Trophoblast cell (in vitro differentiated cells and primary cell): ENCODE results near the gene TACR1.
A peak's percentile ranks its signal among the peaks of the same experiment; 100 is the strongest.

Experiments
- DNase-seq, 2 donors: peaks; one replicate each; pipeline ENCODE4 v3.0.0-alpha.2; 2016
- H2AFZ ChIP-seq: 2 replicates; pipeline ENCODE4 v1.6.1; 2013; ENCODE audit warnings: low read length, moderate library complexity, mild to moderate bottlenecking; ENCODE audit not compliant: insufficient read depth, poor library complexity
- H2AK5ac ChIP-seq: 2 replicates; pipeline ENCODE4 v1.6.1; 2013; ENCODE audit warnings: mild to moderate bottlenecking, low read length
- H2BK120ac ChIP-seq: 2 replicates; pipeline ENCODE4 v1.6.1; 2013; ENCODE audit warnings: low read length, mild to moderate bottlenecking, moderate library complexity; ENCODE audit not compliant: insufficient read depth, poor library complexity
- H2BK12ac ChIP-seq: 2 replicates; pipeline ENCODE4 v1.6.1; 2013; ENCODE audit warnings: mild to moderate bottlenecking, low read length, moderate library complexity
- H2BK5ac ChIP-seq: 2 replicates; pipeline ENCODE4 v1.6.1; 2013; ENCODE audit warnings: low read length, low read depth, moderate library complexity, mild to moderate bottlenecking; ENCODE audit not compliant: poor library complexity
- H3K14ac ChIP-seq: 2 replicates; pipeline ENCODE4 v1.6.1; 2013; ENCODE audit warnings: mild to moderate bottlenecking, low read length
- H3K18ac ChIP-seq: 2 replicates; pipeline ENCODE4 v1.6.1; 2013; ENCODE audit warnings: mild to moderate bottlenecking, low read length
- H3K23ac ChIP-seq: 2 replicates; pipeline ENCODE4 v1.6.1; 2013; ENCODE audit warnings: low read length
- H3K27ac ChIP-seq: 2 replicates; pipeline ENCODE4 v1.5.1; 2013; ENCODE audit warnings: low read depth, mild to moderate bottlenecking, inconsistent platforms, low read length, moderate library complexity
- H3K27me3 ChIP-seq: 2 replicates; pipeline ENCODE4 v1.6.1; 2013; ENCODE audit warnings: inconsistent platforms, mild to moderate bottlenecking, low read length, moderate library complexity; ENCODE audit not compliant: insufficient read depth
- H3K36me3 ChIP-seq, 2 experiments: 1 replicate in 1 of 2; 2 replicates in 1 of 2; pipeline ENCODE4 v1.6.1; 2013; ENCODE audit warnings: low read length in 2 of 2, mild to moderate bottlenecking in 2 of 2, moderate library complexity in 1 of 2; ENCODE audit not compliant: insufficient read depth in 2 of 2, control insufficient read depth in 1 of 2
- H3K4ac ChIP-seq: 2 replicates; pipeline ENCODE4 v1.6.1; 2013; ENCODE audit warnings: low read depth, mild to moderate bottlenecking, low read length, moderate library complexity
- H3K4me1 ChIP-seq, 2 experiments: 1 replicate in 1 of 2; 2 replicates in 1 of 2; pipeline ENCODE4 v1.6.1; 2013; ENCODE audit warnings: low read length in 2 of 2, mild to moderate bottlenecking in 2 of 2, moderate library complexity in 1 of 2; ENCODE audit not compliant: insufficient read depth in 2 of 2, control insufficient read depth in 1 of 2
- H3K4me2 ChIP-seq: 2 replicates; pipeline ENCODE4 v1.6.1; 2013; ENCODE audit warnings: inconsistent platforms, mild to moderate bottlenecking, low read length, moderate library complexity
- H3K4me3 ChIP-seq: 2 replicates; pipeline ENCODE4 v1.5.1; 2013; ENCODE audit warnings: mild to moderate bottlenecking, low read depth, low read length, inconsistent platforms
- H3K79me1 ChIP-seq: one replicate; pipeline ENCODE4 v1.6.1; 2013; ENCODE audit warnings: low read length
- H3K79me2 ChIP-seq: 2 replicates; pipeline ENCODE4 v1.6.1; 2013; ENCODE audit warnings: low read length, mild to moderate bottlenecking; ENCODE audit not compliant: control insufficient read depth, insufficient read depth, poor library complexity
- H3K9ac ChIP-seq: 2 replicates; pipeline ENCODE4 v1.6.1; 2013; ENCODE audit warnings: mild to moderate bottlenecking, low read length
- H3K9me3 ChIP-seq: 2 replicates; pipeline ENCODE4 v1.6.1; 2013; ENCODE audit warnings: low read depth, mild to moderate bottlenecking, control low read depth, inconsistent platforms, low read length; ENCODE audit not compliant: insufficient read depth
- H4K12ac ChIP-seq: 2 replicates; pipeline ENCODE4 v1.6.1; 2013; ENCODE audit warnings: low read depth, mild to moderate bottlenecking, low read length, moderate library complexity
- H4K8ac ChIP-seq: 2 replicates; pipeline ENCODE4 v1.6.1; 2013; ENCODE audit warnings: low read depth, mild to moderate bottlenecking, low read length, moderate library complexity
- H4K91ac ChIP-seq: one replicate; pipeline ENCODE4 v1.6.1; 2013; ENCODE audit warnings: low read depth, mild to moderate bottlenecking, low read length, moderate library complexity
- WGBS: extraction: QIAGEN DNeasy Blood & Tissue Kit; methylation state at CpG from one replicate; pipeline ENCODE4 v1.1.7; 2013; ENCODE audit warnings: missing lambda C conversion rate; ENCODE audit not compliant: insufficient read length, insufficient coverage; ENCODE audit errors: extremely low coverage; 5-methylcytosine and 5-hydroxymethylcytosine counted together

The TACR1 gene

GRCh38 chr2:75134860-75135259 is 64.5 kb downstream of the TACR1 start:
- H3K79me2 ChIP-seq = no peaks in the 10 kb centered on the region
- no peak overlapping the region for H3K4me3 ChIP-seq
- no peak overlapping the region for H4K91ac ChIP-seq
- H3K9ac ChIP-seq = no peak overlapping the region
- no peak overlapping the region for H2AK5ac ChIP-seq
- H3K27me3 ChIP-seq = no peaks in the 10 kb centered on the region
- H3K27ac ChIP-seq = no peak overlapping the region
- no peak overlapping the region for H2BK5ac ChIP-seq
- H2AFZ ChIP-seq = no peak overlapping the region
- no peak overlapping the region for H3K4me2 ChIP-seq
- peaks cover 10 to 11% of the 10 kb centered on the region in 2 experiments for H3K4me1 ChIP-seq
- WGBS = no CpG with 5 or more reads among the region's 1 CpG
- H3K4ac ChIP-seq = no peak overlapping the region
- no peak overlapping the region for H4K12ac ChIP-seq
- H3K79me1 ChIP-seq = peaks cover 2% of the 10 kb centered on the region
- H3K23ac ChIP-seq = no peak overlapping the region
- H3K14ac ChIP-seq = no peak overlapping the region
- no peak overlapping the region for H2BK12ac ChIP-seq
- DNase-seq = no peak
- no peak overlapping the region for H4K8ac ChIP-seq
- no peaks in the 10 kb centered on the region for H3K9me3 ChIP-seq
- no peaks in the 10 kb centered on the region for H3K36me3 ChIP-seq
- H2BK120ac ChIP-seq = no peak overlapping the region
- H3K18ac ChIP-seq = no peak overlapping the region

DNA sequence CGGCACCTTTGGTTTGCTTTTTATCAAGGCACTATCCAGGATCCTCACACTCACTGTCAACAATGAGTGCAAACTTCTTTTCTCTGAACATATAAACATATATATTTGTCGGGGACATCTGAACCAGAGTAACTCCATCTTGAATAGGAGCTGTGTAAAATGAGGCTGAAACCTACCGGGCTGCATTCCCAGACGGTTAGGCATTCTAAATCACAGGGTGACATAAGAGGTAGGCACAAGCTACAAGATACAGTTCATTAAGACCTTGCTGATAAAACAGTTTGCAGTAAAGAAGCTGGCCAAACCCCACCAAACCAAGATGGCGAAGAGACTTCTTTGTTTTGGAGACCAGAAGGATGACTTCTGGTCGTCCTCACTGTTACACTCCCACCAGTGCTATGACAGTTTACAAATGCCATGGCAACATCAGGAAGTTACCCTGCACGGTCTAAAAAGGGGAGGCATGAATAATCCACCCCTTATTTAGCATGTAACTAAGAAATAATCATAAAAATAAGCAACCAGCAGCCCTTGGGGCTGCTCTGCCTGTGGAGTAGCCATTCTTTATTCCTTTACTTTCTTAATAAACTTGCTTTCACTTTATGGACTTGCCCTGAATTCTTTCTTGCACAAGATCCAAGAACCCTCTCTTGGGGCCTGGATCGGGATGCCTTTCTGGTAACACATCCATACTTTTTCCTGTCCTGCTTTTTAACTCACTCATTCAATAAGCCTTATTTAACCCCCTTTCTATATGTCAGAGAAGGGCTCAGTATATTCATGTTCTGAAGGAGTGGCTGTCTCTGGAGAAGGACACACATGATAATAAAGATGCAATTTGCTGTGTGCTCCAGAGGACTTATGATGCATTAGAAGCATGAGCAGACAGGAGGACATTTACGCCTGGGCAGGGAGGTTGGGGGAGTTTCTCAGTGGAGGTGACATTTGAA is 65.4 kb downstream of the TACR1 start:
- H3K79me2 ChIP-seq = no peaks in the 10 kb centered on the region
- H3K36me3 ChIP-seq = no peaks in the 10 kb centered on the region
- no peak overlapping the region for H2BK5ac ChIP-seq
- no peaks in the 10 kb centered on the region for H3K27me3 ChIP-seq
- no peak overlapping the region for H2AFZ ChIP-seq
- no peak overlapping the region for H2BK120ac ChIP-seq
- no CpG with 5 or more reads among the region's 9 CpGs for WGBS
- no peaks in the 10 kb centered on the region for H3K9me3 ChIP-seq
- peaks cover 2% of the 10 kb centered on the region for H3K79me1 ChIP-seq
- no peak overlapping the region for H4K12ac ChIP-seq
- H4K8ac ChIP-seq = peak overlapping the region; percentile 48
- DNase-seq = peak; percentile 67 to 70
- H3K27ac ChIP-seq = no peak overlapping the region
- no peak overlapping the region for H3K18ac ChIP-seq
- no peak overlapping the region for H3K14ac ChIP-seq
- H3K23ac ChIP-seq = no peak overlapping the region
- no peak overlapping the region for H3K4me2 ChIP-seq
- H3K4me3 ChIP-seq = no peak overlapping the region
- no peak overlapping the region for H2BK12ac ChIP-seq
- H3K9ac ChIP-seq = no peak overlapping the region
- H3K4ac ChIP-seq = no peak overlapping the region
- H4K91ac ChIP-seq = no peak overlapping the region
- no peak overlapping the region for H2AK5ac ChIP-seq
- H3K4me1 ChIP-seq = peaks cover 9 to 10% of the 10 kb centered on the region in 2 experiments

GRCh38 chr2:75130171-75130570 is 69.1 kb downstream of the TACR1 start:
- Histone ChIP-seq H3K27me3 (no peaks in the 10 kb centered on the region), H2BK12ac (no peak overlapping the region), H3K27ac (no peak overlapping the region), H2AFZ (no peak overlapping the region), H3K18ac (no peak overlapping the region), H3K9me3 (no peaks in the 10 kb centered on the region), H3K4ac (no peak overlapping the region), H2BK120ac (no peak overlapping the region), H3K4me1 (peaks cover 9 to 10% of the 10 kb centered on the region in 2 experiments), H3K79me2 (no peaks in the 10 kb centered on the region), H3K4me2 (no peak overlapping the region), H2BK5ac (no peak overlapping the region), H3K9ac (no peak overlapping the region), H4K12ac (no peak overlapping the region), H4K91ac (no peak overlapping the region), H3K79me1 (peaks cover 2% of the 10 kb centered on the region), H4K8ac (no peak overlapping the region), H2AK5ac (no peak overlapping the region), H3K36me3 (no peaks in the 10 kb centered on the region), H3K23ac (no peak overlapping the region), H3K14ac (no peak overlapping the region), H3K4me3 (no peak overlapping the region)
- no CpG with 5 or more reads among the region's 1 CpG for WGBS
- no peak for DNase-seq

DNA sequence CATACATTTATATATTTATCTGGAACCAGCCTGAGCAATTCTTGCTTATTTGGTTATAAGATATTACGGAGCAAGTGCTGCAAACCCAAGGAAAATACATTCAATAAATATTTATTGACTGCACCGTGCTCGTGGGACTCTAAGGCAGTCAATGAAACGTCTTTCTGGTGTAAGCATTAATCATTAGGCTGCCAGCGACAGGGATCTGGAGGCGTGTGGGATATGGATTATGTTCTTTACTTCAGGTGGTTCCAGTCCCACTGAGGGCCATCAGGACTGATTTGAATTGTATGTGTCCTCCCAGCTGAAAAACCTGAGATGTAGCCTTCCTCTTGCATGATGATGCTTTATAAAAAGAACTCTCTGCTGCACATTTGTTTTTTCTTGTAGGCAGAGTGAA is 75.4 kb downstream of the TACR1 start:
- no peak overlapping the region for H2AFZ ChIP-seq
- no peak overlapping the region for H4K91ac ChIP-seq
- no peak overlapping the region for H2AK5ac ChIP-seq
- no peaks in the 10 kb centered on the region for H3K79me1 ChIP-seq
- H3K4me2 ChIP-seq = no peak overlapping the region
- no peak overlapping the region for H3K18ac ChIP-seq
- H4K12ac ChIP-seq = no peak overlapping the region
- no peak for DNase-seq
- no peak overlapping the region for H3K9ac ChIP-seq
- H2BK12ac ChIP-seq = no peak overlapping the region
- H3K4me1 ChIP-seq = no peaks in the 10 kb centered on the region
- no peak overlapping the region for H3K23ac ChIP-seq
- H2BK120ac ChIP-seq = no peak overlapping the region
- no CpG with 5 or more reads among the region's 6 CpGs for WGBS
- no peak overlapping the region for H3K27ac ChIP-seq
- no peaks in the 10 kb centered on the region for H3K9me3 ChIP-seq
- H3K4me3 ChIP-seq = no peak overlapping the region
- H2BK5ac ChIP-seq = no peak overlapping the region
- H4K8ac ChIP-seq = no peak overlapping the region
- H3K27me3 ChIP-seq = no peaks in the 10 kb centered on the region
- H3K79me2 ChIP-seq = no peaks in the 10 kb centered on the region
- H3K4ac ChIP-seq = no peak overlapping the region
- H3K14ac ChIP-seq = no peak overlapping the region
- H3K36me3 ChIP-seq = no peaks in the 10 kb centered on the region
